C4-2B (cell line): ENCODE data around the gene LOXL1.

ENCODE experiments used
- ZFX ChIP-seq: fragments of 450-650 bp; IDR thresholded peaks from 2 replicates; pipeline ENCODE4 v1.6.1; 2017
- TF ChIP-seq, protein P1 (sequence below): fragments of 450-650 bp; conservative IDR thresholded peaks from 2 replicates; pipeline ENCODE4 v1.5.1; 2017; ENCODE audit warnings: mild to moderate bottlenecking

GRCh38 chr15:73905225-73905827, 20.9 kb upstream of the LOXL1 start:
- TF ChIP-seq, protein P1, sequence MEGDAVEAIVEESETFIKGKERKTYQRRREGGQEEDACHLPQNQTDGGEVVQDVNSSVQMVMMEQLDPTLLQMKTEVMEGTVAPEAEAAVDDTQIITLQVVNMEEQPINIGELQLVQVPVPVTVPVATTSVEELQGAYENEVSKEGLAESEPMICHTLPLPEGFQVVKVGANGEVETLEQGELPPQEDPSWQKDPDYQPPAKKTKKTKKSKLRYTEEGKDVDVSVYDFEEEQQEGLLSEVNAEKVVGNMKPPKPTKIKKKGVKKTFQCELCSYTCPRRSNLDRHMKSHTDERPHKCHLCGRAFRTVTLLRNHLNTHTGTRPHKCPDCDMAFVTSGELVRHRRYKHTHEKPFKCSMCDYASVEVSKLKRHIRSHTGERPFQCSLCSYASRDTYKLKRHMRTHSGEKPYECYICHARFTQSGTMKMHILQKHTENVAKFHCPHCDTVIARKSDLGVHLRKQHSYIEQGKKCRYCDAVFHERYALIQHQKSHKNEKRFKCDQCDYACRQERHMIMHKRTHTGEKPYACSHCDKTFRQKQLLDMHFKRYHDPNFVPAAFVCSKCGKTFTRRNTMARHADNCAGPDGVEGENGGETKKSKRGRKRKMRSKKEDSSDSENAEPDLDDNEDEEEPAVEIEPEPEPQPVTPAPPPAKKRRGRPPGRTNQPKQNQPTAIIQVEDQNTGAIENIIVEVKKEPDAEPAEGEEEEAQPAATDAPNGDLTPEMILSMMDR = no peak
- no peak for TF ChIP-seq ZFX
